NK-92 treated with Interleukin-12 subunit alpha and Interleukin-12 subunit beta, amount 100 ng/mL, for 24 hours (cell line): ENCODE results near the gene ERP27.

Experiments used
- DNase-seq: peaks from one replicate; lab custom pipeline; 2025; lab: John Stamatoyannopoulos, UW

The ERP27 gene

DNA sequence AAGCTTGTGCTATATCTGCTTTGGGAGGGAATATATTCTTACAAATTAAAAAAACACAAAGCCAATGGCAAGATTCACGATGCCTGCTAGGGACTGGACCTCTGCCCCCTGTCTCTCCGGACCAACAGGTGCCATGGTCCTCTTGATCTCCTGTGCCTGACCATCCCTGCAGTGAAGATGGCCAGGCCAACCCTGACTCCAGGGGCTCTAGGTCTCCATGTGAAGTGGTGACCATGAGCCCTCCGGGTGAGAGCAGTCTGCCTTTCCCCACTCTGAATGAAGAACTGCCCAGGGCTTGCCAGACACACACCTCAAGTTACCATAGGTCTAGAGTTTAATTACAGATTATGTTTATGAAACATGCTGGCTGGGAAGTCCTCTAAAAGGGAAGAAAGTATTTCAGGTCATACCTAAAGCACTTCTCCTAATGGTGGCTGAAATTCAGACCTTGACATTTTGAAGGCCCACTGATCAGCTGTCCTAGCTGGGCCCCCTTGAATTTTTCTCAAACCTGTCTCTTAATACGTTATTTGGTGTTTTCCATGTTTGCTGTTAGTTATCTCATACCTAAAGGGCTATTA is 21.7 kb upstream of the ERP27 start:
- no peak for DNase-seq

- DNase-seq = no peak
Measured at GRCh38 chr12:14959463-14959862, 21.1 kb upstream of the ERP27 start.

DNA sequence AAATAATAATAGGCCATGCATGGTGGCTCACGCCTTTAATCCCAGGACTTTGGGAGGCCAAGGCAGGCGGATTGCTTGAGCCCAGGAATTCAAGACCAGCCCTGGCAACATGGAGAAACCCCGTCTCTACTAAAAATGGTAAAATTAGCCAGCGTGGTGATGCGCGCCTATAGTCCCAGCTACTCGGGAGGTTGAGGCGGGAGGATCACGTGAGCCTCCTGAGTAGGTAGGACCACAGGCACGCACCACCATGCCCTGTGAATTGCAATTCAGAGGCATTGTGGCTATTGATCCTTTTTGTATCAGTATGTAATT is 20.7 kb upstream of the ERP27 start:
- DNase-seq = no peak

- no peak for DNase-seq
Measured at GRCh38 chr12:14958361-14959125, 20.2 kb upstream of the ERP27 start.

GRCh38 chr12:14957551-14958168 is 19.3 kb upstream of the ERP27 start:
- no peak for DNase-seq

DNA sequence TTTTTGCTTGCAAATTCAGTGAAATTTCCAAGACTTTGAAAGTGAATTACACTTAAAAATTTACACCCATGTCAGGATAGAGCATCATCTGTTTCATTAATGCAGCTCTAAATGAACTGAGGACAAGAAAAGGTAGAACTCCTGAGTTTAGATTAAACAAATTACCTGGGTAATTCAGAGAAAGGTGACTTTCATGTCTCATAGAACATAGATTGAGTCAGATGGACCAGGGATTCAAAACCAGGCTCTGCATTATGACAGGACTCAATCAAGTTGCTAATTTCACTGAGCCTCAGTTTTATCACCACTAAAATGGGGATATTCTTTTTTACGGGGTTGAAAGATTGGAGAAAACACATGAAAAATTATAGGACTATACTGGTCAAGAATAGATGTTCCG is 18.6 kb upstream of the ERP27 start:
- DNase-seq = no peak

- DNase-seq = no peak
Measured at GRCh38 chr12:14956024-14956891, 17.9 kb upstream of the ERP27 start.

GRCh38 chr12:14954269-14954668 is 15.9 kb upstream of the ERP27 start:
- no peak for DNase-seq

DNA sequence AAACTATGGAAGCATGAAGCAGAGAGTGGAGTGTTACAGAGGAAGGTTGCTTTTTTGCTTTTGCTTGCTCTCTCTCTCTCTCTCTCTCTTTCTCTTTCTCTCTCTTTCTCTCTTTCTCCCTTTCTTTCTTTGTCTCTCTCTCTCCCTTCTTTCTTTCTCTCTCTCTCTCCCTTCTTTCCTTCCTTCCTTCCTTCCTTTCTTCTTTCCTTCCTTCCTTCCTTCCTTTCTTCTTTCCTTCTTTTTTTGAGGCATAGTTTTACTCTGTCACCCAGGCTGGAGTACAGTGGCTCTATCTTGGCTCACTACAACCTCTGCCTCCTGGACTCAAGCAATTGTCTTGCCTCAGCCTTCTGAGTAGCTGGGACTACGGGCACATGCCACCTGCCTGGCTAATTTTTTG is 15.4 kb upstream of the ERP27 start:
- no peak for DNase-seq

DNA sequence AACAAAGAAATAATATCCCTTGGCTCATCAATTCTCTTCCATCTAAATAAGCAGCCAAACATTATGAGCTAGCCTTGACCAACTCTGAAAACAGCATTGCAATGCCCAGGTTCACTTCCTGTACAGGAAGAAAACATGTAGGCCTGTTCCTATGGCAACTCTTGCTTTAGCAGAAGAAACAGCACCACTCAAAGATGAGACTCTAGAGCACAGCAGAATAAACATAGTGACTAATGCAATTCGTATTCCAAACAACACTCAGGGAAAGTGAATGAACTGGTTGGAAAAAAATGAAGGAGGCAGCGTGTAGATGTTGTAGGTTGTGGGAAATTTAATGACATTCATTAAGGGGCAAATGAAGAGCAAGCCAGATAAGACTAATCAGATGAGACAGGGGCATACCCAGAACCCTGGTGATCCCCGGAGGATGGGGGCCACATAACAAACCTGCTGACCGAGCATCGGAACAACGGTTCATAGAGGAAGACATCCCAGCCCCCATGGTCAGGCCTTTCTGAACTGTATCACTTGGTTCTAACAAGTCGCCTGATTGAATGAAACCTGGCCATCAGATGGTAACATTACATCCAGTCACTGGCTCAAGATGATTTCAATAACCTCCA is 14.1 kb upstream of the ERP27 start:
- DNase-seq = no peak

DNA sequence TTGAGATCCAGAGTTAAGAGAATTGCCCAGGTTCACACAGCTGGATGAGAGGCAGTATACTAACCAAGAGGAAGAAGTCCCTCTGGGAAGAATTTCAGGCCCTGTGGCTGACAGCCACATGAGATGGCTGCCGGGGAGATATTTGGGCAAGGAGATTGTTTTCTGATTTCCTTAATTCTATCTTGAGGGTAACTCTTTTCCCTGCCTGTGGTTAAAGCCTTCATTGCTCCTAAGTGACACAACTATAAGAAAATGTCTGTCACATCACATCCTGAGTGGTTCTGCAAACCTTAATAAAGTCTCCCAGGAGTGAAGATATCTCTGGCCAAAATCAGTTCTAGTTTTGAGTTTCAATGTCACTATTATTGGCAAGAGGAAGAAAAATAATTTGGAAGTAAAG is 13.5 kb upstream of the ERP27 start:
- DNase-seq = no peak

DNA sequence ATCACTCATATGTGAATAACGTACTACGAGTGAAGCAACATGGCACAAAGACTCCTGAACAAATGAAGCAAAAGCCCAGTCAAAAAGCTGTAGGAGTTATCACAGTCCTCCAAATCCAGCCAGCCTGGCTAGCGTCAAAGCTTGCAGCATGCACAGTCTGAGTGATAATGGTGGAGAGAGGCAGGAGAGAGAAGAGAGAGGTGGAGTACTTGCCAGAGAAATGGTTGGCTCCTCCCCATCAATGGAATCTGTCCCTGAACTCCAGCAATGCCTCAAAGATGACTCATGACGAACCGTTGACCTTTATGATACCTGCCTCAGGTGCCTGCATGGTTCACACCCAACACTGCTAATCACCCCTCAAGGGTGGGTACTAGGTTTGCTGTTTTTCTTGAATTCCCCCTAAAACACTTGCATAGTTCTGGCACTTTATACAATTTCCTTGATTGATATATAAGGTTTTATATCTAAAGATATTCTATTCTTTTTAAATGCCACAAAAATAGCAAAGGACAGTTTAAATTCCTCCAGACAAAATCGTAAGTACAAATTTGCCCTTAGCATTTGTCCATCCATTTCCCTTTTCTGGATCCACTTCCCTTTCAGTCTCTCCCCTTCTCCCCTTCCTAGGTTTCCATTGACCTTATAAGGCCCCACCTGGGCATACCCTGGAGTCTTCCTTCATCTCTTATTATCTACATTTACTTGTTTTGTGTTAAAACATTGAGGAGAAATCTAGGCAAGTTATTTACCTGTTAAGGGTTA is 12.8 kb upstream of the ERP27 start:
- DNase-seq = no peak

- no peak for DNase-seq
Measured at GRCh38 chr12:14950421-14950820, 12.1 kb upstream of the ERP27 start.

DNA sequence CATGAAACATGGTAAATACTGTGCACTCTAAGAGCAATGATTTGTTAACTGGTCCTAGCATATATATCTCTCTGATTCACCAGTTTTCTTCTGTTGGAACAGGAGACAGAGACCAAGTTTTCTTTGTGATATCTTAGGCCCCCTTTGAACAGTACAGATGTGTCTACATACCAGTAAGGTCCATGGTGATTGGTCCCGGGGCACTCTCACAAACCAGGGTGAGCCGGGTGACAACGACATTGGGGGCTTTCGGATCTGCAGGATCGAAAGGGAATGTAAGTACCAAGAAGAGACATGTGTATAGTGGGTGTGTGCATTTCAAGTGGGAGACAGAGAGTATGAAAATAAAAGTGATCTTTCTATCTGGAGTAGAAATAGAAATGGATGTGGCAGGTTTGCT is 11.3 kb upstream of the ERP27 start:
- no peak for DNase-seq

DNA sequence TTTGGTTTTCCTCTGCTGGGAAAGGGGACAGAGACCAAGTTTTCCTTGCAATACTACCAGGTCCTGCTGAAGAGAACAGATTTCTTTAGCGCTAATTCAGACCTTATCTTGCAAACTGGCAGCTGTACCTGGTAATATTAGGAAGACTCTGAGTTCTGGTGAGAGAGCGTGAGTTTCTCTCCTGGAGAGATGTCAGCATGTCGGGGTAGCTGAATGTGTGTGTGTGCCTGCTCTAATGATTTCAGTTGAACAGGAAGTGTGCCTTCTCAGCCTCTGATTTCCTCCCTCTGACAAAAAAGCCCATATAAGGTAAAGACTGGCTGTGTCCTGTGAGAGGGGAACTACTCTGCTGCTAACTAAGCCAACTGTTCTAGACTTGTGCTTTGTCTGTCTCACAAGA is 10.3 kb upstream of the ERP27 start:
- DNase-seq = no peak

DNA sequence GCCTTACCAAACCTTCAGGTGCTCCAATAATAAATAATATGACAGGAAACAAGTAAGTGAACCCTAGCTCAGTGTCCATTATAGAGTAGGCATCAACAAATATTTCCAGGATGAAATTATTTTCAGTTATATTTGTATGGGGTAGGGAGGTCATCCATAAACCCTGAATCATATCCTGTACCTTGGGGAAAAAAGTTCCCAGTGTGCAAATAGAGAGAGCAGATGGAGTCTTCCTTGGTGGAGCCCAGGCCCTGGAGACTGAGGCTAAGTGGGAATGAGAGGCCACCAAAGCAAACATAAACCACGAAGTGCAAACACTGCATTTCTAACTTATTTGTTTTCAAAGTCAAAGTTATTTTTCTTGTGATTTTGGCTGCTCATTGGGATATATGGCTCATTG is 8.5 kb upstream of the ERP27 start:
- DNase-seq = no peak

GRCh38 chr12:14946162-14946561 is 7.8 kb upstream of the ERP27 start:
- no peak for DNase-seq

- no peak for DNase-seq
Measured at GRCh38 chr12:14942196-14942931, 4.0 kb upstream of the ERP27 start.

- DNase-seq = no peak
Measured at GRCh38 chr12:14941369-14941768, 3.0 kb upstream of the ERP27 start.

DNA sequence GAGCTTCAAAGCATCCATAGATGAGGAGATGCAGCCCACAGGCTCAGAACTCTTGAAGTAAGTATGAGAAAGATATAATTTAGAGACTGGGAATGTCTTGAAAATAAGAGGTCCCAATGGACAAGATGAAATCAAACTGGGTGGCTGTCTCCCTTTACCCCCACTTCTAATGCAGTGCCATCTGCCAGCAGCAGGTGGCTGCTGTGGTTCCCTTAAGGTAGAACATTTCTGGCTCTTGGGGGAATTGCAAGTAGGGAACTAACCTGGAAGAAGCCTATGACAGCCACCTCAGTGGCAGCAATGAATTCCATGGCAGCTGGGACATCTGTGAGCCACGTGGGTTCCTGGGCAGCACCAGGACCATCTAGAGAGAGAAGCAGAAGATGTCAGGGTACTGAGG is 648 bp downstream of the ERP27 start:
- no peak for DNase-seq

GRCh38 chr12:14937014-14937413 is 1.3 kb downstream of the ERP27 start:
- no peak for DNase-seq
